Smooth muscle cell (in vitro differentiated cells): ENCODE measurements around the gene KDM7A. TPM values are rescaled to one million over a fixed set of nuclear protein-coding genes. Genes with fewer than 3 reads are reported as not detected.

Source experiments
- DNase-seq: peaks from one replicate; lab custom pipeline; 2025; ENCODE audit not compliant: unreplicated experiment; lab: John Stamatoyannopoulos, UW
- H2AFZ ChIP-seq: fragments of 200-600 bp; sonication (generic); 2 replicates; pipeline ENCODE4 v1.6.0; 2016; ENCODE audit warnings: antibody characterized with exemption, low read depth, mild to moderate bottlenecking
- H3F3A ChIP-seq: fragments of 200-600 bp; sonication (generic); 2 replicates; pipeline ENCODE4 v1.6.0; 2017; ENCODE audit warnings: antibody characterized with exemption, low read depth
- H3K27ac ChIP-seq: fragments of 200-600 bp; sonication (generic); 2 replicates; pipeline ENCODE4 v1.5.1; 2016; ENCODE audit warnings: low read depth, mild to moderate bottlenecking
- H3K27me3 ChIP-seq: fragments of 200-600 bp; sonication (generic); 2 replicates; pipeline ENCODE4 v1.6.1; 2016; ENCODE audit warnings: low read depth, mild to moderate bottlenecking
- H3K36me3 ChIP-seq: fragments of 200-600 bp; sonication (generic); 2 replicates; pipeline ENCODE4 v1.5.1; 2016; ENCODE audit warnings: low read depth
- H3K4me1 ChIP-seq: fragments of 200-600 bp; sonication (generic); 2 replicates; pipeline ENCODE4 v1.5.1; 2016; ENCODE audit warnings: low read depth
- H3K4me2 ChIP-seq: fragments of 200-600 bp; sonication (generic); 2 replicates; pipeline ENCODE4 v1.6.0; 2016; ENCODE audit warnings: mild to moderate bottlenecking
- H3K4me3 ChIP-seq: fragments of 200-600 bp; sonication (generic); 2 replicates; pipeline ENCODE4 v1.5.1; 2016; ENCODE audit warnings: mild to moderate bottlenecking
- H3K79me2 ChIP-seq: fragments of 200-600 bp; sonication (generic); 2 replicates; pipeline ENCODE4 v1.6.0; 2016; ENCODE audit warnings: low read depth, mild to moderate bottlenecking
- H3K9ac ChIP-seq: fragments of 200-600 bp; sonication (generic); 2 replicates; pipeline ENCODE4 v1.6.0; 2016; ENCODE audit warnings: low read depth
- H3K9me3 ChIP-seq: fragments of 200-600 bp; sonication (generic); replicated peaks from 2 replicates; pipeline ENCODE4 v1.5.1; 2016; ENCODE audit warnings: low read depth
- H4K20me1 ChIP-seq: fragments of 200-600 bp; sonication (generic); 2 replicates; pipeline ENCODE4 v1.6.0; 2016; ENCODE audit warnings: low read depth
- WGBS: methylation state at CpG from one replicate; pipeline ENCODE4 v1.1.7; 2016; ENCODE audit warnings: low lambda C conversion rate; 5-methylcytosine and 5-hydroxymethylcytosine counted together
- polyA plus RNA-seq: library from polyadenylated mRNA; unstranded; fragments of >200 nt; fragmentation: Nextera tagmentation; extraction: Ambion mirVana; gene quantifications from 2 replicates; pipeline ENCODE4 v1.2.1, GENCODE V29; 2016
- total RNA-seq: library from RNA; depleted of rRNA; stranded (reverse); fragments of >200 nt; gene quantifications from 2 replicates; pipeline ENCODE4 v1.2.3, GENCODE V29; 2014
- TF ChIP-seq, protein P1 (sequence below): fragments of 200-600 bp; sonication (generic); IDR thresholded peaks from 2 replicates; pipeline ENCODE4 v1.5.1; 2017; ENCODE audit warnings: borderline replicate concordance, mild to moderate bottlenecking, antibody characterized with exemption; ENCODE audit not compliant: insufficient read depth, poor library complexity, severe bottlenecking

The KDM7A gene
- total and polyA plus RNA-seq, 2 experiments from 2014 or later: 0.88 to 17.3 TPM

DNA sequence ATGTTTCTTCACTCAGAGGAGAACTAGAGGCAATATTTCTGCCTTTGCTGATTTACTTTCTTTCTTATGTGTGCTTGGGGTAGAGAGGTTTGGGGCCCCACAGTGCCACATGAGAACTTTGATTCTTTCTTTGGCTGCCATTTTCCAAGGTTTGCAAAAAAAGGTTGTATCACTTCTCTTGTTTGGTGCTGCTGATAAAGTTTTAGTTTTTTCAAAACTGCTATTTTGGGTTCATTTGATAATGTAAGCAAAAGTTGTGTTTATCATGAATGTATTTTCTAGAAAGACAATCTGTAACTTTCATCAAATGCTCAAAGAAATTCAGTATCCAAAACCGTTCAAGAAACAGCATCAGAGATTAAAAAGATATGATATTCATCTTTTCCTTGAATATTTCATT, 83.4 kb downstream of the KDM7A start:
- Histone ChIP-seq H4K20me1 (no peaks in the 10 kb centered on the region), H3K27ac (no peak overlapping the region), H3K4me1 (no peaks in the 10 kb centered on the region), H3F3A (no peaks in the 10 kb centered on the region), H3K9me3 (no peaks in the 10 kb centered on the region), H3K4me2 (no peak overlapping the region), H3K27me3 (no peaks in the 10 kb centered on the region), H3K79me2 (no peaks in the 10 kb centered on the region), H3K9ac (no peak overlapping the region), H2AFZ (no peak overlapping the region), H3K36me3 (peaks cover 35% of the 10 kb centered on the region), H3K4me3 (no peak overlapping the region)
- TF ChIP-seq, protein P1, sequence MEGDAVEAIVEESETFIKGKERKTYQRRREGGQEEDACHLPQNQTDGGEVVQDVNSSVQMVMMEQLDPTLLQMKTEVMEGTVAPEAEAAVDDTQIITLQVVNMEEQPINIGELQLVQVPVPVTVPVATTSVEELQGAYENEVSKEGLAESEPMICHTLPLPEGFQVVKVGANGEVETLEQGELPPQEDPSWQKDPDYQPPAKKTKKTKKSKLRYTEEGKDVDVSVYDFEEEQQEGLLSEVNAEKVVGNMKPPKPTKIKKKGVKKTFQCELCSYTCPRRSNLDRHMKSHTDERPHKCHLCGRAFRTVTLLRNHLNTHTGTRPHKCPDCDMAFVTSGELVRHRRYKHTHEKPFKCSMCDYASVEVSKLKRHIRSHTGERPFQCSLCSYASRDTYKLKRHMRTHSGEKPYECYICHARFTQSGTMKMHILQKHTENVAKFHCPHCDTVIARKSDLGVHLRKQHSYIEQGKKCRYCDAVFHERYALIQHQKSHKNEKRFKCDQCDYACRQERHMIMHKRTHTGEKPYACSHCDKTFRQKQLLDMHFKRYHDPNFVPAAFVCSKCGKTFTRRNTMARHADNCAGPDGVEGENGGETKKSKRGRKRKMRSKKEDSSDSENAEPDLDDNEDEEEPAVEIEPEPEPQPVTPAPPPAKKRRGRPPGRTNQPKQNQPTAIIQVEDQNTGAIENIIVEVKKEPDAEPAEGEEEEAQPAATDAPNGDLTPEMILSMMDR: no peak
- no peak for DNase-seq
- 100% methylated on average over 1 of the region's 1 CpG for WGBS

DNA sequence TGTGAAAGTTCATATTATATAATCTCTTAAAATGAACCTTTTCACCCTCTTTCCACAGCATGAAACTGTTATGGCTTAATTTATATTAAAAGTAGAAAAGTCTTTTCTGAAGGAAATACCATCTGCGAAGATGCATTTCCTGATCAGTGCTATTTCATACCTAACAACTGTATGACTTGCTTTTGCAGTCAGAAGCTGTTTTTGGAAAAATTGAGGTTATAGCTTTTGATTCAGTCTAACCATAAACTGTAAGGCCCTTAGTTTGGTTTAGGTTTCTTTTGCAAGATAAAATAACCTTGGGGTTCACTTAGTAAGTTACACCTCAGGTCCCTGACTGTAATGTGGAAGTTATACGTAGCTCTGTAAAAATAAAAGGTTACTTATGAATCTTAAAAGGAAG, 91.3 kb downstream of the KDM7A start:
- Histone ChIP-seq H3K9ac (no peak overlapping the region), H3K79me2 (no peaks in the 10 kb centered on the region), H3K4me1 (no peaks in the 10 kb centered on the region), H4K20me1 (no peaks in the 10 kb centered on the region), H3K27ac (no peak overlapping the region), H3F3A (no peaks in the 10 kb centered on the region), H2AFZ (no peak overlapping the region), H3K27me3 (no peaks in the 10 kb centered on the region), H3K4me3 (no peak overlapping the region), H3K4me2 (no peak overlapping the region), H3K36me3 (no peaks in the 10 kb centered on the region), H3K9me3 (no peaks in the 10 kb centered on the region)
- DNase-seq: no peak
- WGBS: 99% methylated on average over 2 of the region's 2 CpGs
- TF ChIP-seq, protein P1: no peak

DNA sequence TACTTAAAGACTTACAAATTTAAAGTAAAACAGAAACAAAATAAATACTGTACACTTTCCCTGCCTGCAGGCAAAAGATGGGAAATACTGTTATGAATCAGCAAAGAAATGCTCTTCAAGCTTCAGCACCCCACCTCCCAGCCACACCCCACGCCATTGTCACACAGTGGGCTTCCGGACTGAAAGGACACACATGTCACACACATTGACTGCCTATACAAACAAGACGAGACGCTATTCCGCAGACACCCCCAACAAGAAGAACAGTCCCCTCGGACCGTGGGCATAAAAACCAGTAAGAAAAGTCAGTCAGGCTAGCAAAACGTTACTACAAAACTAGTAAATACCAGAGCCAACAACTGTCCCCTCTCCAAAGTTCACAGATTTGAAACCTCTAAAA, 91.8 kb downstream of the KDM7A start:
- H3K27ac ChIP-seq: no peak overlapping the region

DNA sequence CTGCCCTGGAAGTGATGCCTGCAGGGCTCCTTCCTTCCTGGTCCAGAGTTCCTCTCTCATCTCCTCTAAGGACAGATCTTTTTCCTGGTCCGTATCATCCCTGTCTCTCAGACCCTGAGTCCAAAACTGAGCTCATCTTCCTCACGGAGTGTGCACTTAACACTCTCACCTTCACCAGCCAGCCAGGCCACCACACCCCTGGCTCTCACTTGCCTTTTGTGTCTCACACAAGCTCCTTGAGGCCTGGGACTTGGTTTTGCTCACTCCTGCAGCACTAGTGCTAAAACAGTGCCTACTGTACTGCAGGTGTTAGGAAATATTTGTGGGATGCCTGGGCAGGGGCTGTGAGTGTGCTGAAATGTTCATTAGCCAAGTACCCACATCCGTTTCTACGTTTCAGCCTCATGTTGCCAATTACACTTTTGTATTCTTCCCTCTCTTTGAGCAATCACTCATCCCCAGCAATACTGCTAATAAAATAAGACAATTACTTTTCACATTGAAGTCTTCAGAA, 92.6 kb downstream of the KDM7A start:
- no peaks in the 10 kb centered on the region for H3K36me3 ChIP-seq
- no peaks in the 10 kb centered on the region for H3K9me3 ChIP-seq
- no peak overlapping the region for H3K4me3 ChIP-seq
- TF ChIP-seq, protein P1: no peak
- no peak overlapping the region for H3K9ac ChIP-seq
- no peak overlapping the region for H3K4me2 ChIP-seq
- no peaks in the 10 kb centered on the region for H3K4me1 ChIP-seq
- no peak overlapping the region for H3K27ac ChIP-seq
- H3K79me2 ChIP-seq: no peaks in the 10 kb centered on the region
- no peak overlapping the region for H2AFZ ChIP-seq
- WGBS: 96% methylated on average over 4 of the region's 4 CpGs
- H4K20me1 ChIP-seq: no peaks in the 10 kb centered on the region
- DNase-seq: no peak
- no peaks in the 10 kb centered on the region for H3F3A ChIP-seq
- H3K27me3 ChIP-seq: no peaks in the 10 kb centered on the region

More for the DNA sequence above, 91.8 kb downstream of the KDM7A start:
- Histone ChIP-seq H3K9me3 (no peaks in the 10 kb centered on the region), H3K4me3 (no peak overlapping the region), H3K4me2 (no peak overlapping the region), H3F3A (no peaks in the 10 kb centered on the region), H2AFZ (no peak overlapping the region), H4K20me1 (no peaks in the 10 kb centered on the region), H3K36me3 (no peaks in the 10 kb centered on the region), H3K79me2 (no peaks in the 10 kb centered on the region), H3K9ac (no peak overlapping the region), H3K27me3 (no peaks in the 10 kb centered on the region), H3K4me1 (no peaks in the 10 kb centered on the region)
- no peak for DNase-seq
- 96% methylated on average over 8 of the region's 8 CpGs for WGBS
- TF ChIP-seq, protein P1: no peak
